GM12801 (cell line): ENCODE results near the gene CCDC187.

Experiments
- CTCF ChIP-seq: IDR thresholded peaks from one replicate; pipeline ENCODE4 v1.5.1; 2011; ENCODE audit warnings: control low read depth; ENCODE audit not compliant: insufficient read length; ENCODE audit errors: extremely low read depth

The CCDC187 gene

GRCh38 chr9:136267261-136268111 is 36.4 kb downstream of the CCDC187 start:
- no peak for TF ChIP-seq CTCF

DNA sequence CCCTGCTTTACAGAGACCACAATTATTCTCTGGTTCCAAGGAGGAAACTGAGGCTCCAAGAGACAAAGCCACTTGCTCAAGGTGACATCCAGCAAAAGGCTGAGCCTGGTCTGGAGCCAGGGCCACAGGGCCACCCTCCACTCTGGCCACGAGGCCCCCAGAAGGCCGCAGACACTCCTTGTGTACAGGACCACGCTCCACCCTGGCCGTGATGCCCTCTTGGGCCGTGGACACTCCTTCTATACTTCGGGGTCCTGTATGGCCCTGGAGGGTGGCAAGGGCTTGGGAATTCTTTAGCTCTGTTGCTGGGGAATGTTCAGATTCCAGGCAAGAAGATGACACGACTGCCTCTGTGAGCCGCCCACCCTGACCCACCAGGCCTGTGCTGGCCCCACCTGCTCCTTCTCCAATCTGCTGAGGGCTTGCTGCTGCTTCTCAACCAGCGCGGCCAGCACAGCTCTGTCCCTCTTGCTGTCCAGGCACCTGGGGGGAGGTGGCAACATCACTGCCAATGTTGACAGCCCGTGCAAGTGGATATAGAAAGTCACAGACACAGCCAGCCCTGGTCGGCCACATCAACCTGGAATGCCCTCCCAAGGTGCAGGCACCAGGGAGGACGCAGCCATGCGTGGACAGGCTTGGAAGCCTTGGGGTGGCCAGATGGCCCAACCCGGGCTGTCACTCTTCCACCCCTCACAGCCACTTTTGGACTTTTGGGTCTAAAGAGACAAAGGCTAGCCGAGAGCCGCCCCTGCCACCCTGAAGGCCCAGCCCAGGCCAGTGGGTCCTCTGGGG is 38.1 kb downstream of the CCDC187 start:
- no peak for TF ChIP-seq CTCF

- TF ChIP-seq CTCF = no peak
Measured at GRCh38 chr9:136264441-136265405, 39.2 kb downstream of the CCDC187 start.

- no peak for TF ChIP-seq CTCF
Measured at GRCh38 chr9:136264031-136264430, 39.9 kb downstream of the CCDC187 start.

DNA sequence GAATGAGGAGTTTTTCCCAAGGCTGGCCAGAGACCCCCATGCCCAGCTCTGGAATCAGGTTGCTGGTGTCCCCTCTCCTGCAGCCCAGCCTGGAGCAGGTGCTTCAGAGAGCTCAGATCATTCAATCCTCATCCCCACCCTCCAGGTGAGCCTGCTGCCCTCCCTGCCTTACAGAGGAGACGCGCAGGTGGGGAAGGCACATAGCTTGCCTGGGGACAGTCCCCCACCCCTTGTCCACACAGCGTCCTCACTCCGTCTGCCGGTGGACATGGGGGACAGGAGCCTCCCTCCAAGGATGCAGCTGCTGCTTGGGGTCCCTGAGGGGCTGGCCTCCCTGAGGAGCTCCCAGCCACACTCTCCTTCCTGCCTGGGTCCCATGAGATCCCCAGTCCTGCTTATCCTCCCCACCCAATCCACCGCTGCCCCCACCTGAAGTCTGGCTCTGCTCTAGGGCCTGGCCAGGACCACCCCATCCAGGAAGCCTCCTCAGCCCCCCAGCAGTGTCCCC is 41.2 kb downstream of the CCDC187 start:
- no peak for TF ChIP-seq CTCF

DNA sequence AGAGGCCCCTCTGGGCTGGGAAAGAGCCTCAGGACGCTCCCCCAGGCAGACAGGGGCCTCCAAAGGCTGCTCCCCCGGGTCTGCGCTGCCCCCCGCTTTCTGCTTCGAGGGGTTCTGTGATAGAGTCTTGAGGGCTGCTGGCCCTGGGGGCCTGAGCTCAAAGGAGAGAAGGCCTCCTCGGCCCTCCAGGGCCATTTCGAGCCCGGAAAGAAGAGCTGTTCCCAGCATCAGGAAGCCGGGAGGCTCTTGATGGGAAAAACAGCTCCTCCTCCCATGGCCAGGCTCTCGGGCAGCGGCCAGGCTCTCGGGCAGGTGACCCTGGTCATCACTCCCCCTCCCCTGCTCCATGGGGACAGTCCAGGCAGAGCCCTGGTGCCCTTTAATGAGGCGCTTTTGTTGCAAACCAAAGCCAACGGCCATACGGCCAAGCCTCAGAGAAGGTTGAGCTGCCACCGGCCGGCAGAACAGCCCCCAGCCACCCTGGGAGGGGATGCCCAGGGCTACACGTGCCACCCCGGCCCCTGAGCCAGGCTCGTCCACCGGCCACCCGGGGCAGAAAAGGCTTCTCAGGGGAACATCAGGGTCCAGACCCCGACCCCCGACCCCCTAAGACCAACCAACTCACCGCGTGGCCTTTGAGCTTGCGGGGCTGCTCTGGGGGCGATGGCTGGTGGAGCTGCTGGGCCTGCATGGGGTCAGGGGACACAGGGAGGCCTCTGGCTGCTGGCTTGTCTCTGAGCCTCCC is 42.0 kb downstream of the CCDC187 start:
- no peak for TF ChIP-seq CTCF
